Rectal smooth muscle tissue (tissue), 1 donor: ENCODE data around the gene PSRC1.

ENCODE experiments used
- H3K27ac ChIP-seq: one replicate; pipeline ENCODE4 v1.7.0; 2013; ENCODE audit warnings: low read depth, low read length, inconsistent platforms
- H3K27me3 ChIP-seq: one replicate; pipeline ENCODE4 v1.7.0; 2013; ENCODE audit warnings: low read length; ENCODE audit not compliant: control insufficient read depth, insufficient read depth
- H3K36me3 ChIP-seq: one replicate; pipeline ENCODE4 v1.7.0; 2013; ENCODE audit warnings: low read length; ENCODE audit not compliant: control insufficient read depth, insufficient read depth
- H3K4me1 ChIP-seq: one replicate; pipeline ENCODE4 v1.7.0; 2013; ENCODE audit warnings: low read length; ENCODE audit not compliant: control insufficient read depth, insufficient read depth
- H3K4me3 ChIP-seq: one replicate; pipeline ENCODE4 v1.7.0; 2013; ENCODE audit warnings: low read length
- H3K9ac ChIP-seq: one replicate; pipeline ENCODE4 v1.7.0; 2013; ENCODE audit warnings: low read length

The PSRC1 gene

DNA sequence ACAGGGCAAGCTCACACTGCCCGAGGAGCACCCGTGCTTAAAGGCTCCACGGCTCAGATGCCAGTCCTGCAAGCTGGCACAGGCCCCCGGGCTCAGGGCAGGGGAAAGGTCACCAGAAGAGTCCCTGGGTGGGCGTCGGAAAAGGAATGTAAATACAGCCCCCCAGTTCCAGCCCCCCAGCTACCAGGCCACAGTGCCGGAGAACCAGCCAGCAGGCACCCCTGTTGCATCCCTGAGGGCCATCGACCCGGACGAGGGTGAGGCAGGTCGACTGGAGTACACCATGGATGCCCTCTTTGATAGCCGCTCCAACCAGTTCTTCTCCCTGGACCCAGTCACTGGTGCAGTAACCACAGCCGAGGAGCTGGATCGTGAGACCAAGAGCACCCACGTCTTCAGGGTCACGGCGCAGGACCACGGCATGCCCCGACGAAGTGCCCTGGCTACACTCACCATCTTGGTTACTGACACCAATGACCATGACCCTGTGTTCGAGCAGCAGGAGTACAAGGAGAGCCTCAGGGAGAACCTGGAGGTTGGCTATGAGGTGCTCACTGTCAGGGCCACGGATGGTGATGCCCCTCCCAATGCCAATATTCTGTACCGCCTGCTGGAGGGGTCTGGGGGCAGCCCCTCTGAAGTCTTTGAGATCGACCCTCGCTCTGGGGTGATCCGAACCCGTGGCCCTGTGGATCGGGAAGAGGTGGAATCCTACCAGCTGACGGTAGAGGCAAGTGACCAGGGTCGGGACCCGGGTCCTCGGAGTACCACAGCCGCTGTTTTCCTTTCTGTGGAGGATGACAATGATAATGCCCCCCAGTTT is 32.3 kb downstream of the PSRC1 start:
- Histone ChIP-seq H3K27me3 (no peaks in the 10 kb centered on the region), H3K4me3 (peak overlapping the region; percentile 56), H3K4me1 (peaks cover 23% of the 10 kb centered on the region), H3K27ac (no peak overlapping the region), H3K9ac (no peak overlapping the region), H3K36me3 (no peaks in the 10 kb centered on the region)

DNA sequence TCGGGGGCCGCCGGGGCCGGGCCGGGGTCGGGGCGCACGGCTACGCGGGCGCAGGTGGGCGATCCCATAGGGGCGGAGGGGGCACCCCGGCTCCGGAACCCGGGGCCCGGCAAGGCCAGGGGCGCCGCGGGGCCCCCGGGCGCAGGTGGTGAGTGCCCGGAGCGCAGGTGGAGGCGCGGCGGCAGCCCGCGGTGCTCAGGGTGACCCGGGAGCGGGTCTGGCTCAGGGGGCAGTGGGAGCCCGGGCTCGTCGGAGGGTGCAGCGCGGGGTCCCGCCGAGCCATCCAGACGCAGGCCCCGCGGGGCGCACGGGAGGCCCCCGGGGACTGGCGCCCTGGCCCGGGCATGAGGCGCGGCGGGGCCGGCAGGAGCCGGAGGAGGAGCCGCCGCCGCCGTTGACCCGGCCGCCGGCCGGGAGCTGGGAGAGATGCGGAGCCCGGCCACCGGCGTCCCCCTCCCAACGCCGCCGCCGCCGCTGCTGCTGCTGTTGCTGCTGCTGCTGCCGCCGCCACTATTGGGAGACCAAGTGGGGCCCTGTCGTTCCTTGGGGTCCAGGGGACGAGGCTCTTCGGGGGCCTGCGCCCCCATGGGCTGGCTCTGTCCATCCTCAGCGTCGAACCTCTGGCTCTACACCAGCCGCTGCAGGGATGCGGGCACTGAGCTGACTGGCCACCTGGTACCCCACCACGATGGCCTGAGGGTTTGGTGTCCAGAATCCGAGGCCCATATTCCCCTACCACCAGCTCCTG is 33.1 kb downstream of the PSRC1 start:
- Histone ChIP-seq H3K27me3 (no peaks in the 10 kb centered on the region), H3K4me3 (peak overlapping the region; percentile 56), H3K36me3 (no peaks in the 10 kb centered on the region), H3K27ac (no peak overlapping the region), H3K4me1 (peaks cover 22% of the 10 kb centered on the region), H3K9ac (no peak overlapping the region)

DNA sequence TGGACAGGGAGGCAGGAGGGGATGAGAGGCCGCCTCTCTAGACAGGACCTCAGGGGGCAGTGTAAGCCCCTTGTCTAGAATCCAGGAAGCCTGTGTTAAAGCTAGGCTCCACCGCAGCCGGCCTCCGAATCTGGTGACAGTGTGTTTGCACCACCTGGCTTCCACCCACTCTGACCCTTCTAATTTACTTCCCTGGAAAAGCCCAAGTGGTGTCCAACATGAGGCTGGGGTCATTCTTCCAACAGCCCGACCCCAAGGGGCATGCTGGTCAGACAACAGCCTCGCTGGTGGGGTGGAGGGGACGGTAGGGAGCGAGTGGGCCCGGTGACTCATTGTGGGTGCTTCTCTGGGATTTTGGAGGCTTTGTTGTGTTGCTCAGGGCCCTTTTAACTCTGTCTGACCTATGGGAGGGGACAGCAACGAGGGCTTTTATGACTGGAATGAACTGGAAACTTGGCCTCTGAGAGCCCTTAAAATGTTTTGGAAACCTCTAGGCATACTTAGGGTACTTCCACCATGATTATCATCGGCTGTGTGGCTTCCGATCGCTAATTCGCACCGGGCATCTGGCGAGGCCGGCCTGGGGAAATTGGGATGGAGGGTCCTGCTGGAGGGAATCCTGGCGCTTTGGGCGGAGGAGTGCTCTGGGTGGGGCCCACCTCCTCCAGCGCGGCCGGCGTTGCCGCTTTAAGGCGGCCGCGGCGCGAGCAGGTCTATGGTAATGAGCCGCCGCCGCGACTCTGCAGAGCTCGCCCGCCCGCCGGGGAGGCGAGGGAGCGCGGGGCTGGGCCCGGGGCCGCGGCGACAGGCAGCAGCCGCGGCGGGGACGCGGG is 33.9 kb downstream of the PSRC1 start, which contains the start of gene CELSR2:
Gene CELSR2 (plus strand): TSS at position 743 of the 833 bp plus-strand sequence. CDS start 541 bp downstream, outside the sequence.
- H3K4me1 ChIP-seq = peaks cover 14% of the 10 kb centered on the region
- no peak within 1 kb of the TSS for H3K27ac ChIP-seq

DNA sequence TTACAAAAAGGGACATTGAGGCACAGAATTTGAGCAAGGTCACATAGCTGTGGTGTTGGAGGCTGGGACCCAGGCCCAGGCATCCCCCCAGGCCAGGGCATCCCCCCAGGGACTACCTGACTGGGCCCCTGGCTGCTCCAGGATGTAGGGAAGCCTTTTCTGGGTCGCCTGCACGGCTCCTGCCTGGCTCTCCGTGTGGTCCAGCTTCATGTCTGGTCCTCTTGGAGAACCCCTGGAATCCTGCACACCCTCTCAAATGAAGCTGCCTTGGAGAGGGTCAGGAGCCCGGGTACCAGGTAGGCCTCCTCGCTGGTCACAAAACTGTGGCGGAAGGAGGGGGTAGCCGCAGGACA is 34.5 kb downstream of the PSRC1 start:
- Histone ChIP-seq H3K27ac (no peak overlapping the region), H3K9ac (no peak overlapping the region), H3K4me3 (no peak overlapping the region), H3K36me3 (no peaks in the 10 kb centered on the region), H3K4me1 (peaks cover 9% of the 10 kb centered on the region), H3K27me3 (no peaks in the 10 kb centered on the region)

More for the DNA sequence above, 33.9 kb downstream of the PSRC1 start, which contains the start of gene CELSR2:
- H3K9ac ChIP-seq = no peak within 1 kb of the TSS
- peak within 1 kb of the TSS; percentile 56 for H3K4me3 ChIP-seq
- no peaks in the 10 kb centered on the region for H3K27me3 ChIP-seq
- no peaks in the 10 kb centered on the region for H3K36me3 ChIP-seq

DNA sequence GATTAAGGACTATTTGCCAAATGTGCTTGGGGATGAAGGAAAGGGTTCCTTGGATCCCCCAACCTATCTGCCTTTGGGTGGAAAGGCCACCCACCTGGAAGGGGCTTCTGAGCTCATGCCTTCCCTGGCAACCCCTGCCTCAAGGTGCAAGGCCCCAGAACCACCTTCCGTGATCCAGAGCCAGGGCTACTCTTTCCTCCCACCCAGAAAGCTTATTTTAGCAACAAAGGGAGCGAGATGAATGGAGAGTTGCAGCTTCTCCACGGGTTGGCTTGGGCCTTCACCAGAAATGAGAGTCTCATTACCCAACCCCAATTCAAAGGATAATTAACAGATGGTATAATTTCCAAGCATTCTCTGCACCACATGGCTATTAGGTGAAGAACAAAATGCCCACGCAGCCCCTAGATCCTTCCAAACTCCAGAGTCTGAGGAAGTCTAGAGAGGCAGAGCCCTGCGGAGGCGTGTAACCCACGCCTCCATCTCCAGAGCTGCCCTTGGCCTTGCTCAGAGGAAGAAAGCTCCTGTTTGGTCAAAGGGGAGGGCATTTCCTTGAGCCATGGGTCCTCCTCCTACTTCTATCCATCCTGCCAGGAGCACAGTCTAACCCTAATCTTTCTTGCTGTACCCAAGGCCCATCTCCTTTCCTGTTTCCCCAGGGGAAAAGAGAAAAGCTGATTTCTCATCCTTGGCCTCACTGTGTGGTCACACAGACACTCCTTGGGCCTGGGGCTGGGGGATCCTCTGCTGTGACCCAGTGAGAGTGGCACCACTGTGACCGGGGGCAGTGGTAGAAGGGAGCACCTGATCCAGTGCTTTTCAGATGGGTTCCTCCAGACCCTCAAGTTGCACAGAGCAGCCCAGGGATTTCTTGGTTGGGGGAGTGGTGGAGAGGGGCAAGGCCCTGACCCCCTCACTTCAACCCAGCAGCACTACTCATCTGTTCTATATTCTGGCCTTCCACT is 35.3 kb downstream of the PSRC1 start:
- no peaks in the 10 kb centered on the region for H3K36me3 ChIP-seq
- H3K4me3 ChIP-seq = no peak overlapping the region
- peaks cover 5% of the 10 kb centered on the region for H3K4me1 ChIP-seq
- H3K9ac ChIP-seq = no peak overlapping the region
- H3K27ac ChIP-seq = no peak overlapping the region
- H3K27me3 ChIP-seq = no peaks in the 10 kb centered on the region

DNA sequence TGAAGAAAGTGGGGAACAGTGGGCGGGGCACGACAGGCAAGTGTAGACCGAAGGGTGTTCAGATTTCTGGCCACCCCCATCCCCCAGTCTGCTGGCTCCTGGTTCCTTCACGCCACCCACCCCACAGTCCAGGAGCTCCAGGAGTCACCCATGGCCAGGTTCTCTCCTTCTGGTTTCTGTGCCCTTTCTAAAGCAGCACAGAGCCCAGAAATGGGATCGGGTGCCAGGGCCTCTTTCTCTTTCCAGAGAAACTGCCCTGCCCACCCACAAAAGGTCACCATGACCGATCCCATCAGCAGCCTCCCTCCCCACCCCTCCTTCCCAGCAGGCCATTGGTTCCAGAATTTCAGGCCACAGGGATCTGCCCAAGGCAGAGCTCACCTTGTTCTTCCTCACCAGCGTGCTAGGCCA is 36.8 kb downstream of the PSRC1 start:
- Histone ChIP-seq H3K27ac (no peak overlapping the region), H3K36me3 (no peaks in the 10 kb centered on the region), H3K9ac (no peak overlapping the region), H3K27me3 (no peaks in the 10 kb centered on the region), H3K4me3 (no peak overlapping the region), H3K4me1 (peaks cover 9% of the 10 kb centered on the region)

DNA sequence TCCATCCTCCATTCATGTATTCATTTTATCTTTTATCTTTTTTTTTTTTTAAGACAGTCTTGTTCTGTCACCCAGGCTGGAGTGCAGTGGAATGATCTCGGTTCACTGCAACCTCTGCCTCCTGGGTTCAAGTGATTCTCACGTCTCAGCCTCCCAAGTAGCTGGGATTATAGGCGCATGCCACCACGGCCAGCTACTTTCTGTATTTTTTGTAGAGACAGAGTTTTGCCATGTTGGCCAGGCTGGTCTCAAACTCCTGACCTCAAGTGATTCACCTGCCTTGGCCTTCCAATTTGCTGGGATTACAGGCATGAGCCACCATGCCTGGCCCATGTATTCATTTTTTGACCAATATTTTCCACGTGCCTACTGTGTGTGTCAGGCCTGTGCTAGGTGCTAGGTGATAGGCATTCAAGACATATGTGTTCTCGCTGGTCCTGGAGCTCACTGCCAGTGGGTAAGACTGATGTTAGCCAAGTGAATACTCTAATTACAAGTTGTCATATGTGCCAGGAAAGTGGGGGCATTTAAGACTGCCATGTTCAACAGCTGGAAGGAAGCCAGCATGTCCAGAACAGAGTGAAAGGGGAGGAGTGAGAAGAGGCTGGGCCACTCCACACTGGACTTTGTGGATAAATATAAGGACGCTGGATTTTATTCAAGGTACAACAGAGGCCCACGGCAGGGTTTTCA is 38.9 kb downstream of the PSRC1 start:
- no peak overlapping the region for H3K27ac ChIP-seq
- no peak overlapping the region for H3K9ac ChIP-seq
- H3K4me3 ChIP-seq = no peak overlapping the region
- no peaks in the 10 kb centered on the region for H3K27me3 ChIP-seq
- peaks cover 6% of the 10 kb centered on the region for H3K4me1 ChIP-seq
- H3K36me3 ChIP-seq = no peaks in the 10 kb centered on the region

DNA sequence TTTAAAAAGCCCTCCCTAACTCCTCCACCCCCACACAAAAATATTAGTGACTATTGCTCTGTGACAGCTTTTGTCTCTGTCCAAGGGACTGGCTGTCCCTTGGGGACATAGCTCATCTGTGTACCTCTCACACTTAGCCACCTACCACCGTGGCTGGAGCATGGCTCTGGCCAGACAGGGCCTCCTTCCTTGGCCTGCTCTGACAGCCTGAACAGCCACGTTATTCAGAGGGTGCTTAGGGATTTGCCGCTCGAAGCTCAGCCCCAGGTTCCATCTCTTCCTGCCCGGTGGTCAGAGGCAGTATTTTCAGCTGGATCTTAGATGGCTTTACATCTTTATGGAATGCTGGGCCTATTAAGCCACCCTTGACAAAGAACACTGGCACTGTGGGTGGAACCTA is 39.7 kb downstream of the PSRC1 start:
- Histone ChIP-seq H3K9ac (no peak overlapping the region), H3K27me3 (no peaks in the 10 kb centered on the region), H3K36me3 (no peaks in the 10 kb centered on the region), H3K4me3 (no peak overlapping the region), H3K4me1 (peaks cover 3% of the 10 kb centered on the region), H3K27ac (no peak overlapping the region)

DNA sequence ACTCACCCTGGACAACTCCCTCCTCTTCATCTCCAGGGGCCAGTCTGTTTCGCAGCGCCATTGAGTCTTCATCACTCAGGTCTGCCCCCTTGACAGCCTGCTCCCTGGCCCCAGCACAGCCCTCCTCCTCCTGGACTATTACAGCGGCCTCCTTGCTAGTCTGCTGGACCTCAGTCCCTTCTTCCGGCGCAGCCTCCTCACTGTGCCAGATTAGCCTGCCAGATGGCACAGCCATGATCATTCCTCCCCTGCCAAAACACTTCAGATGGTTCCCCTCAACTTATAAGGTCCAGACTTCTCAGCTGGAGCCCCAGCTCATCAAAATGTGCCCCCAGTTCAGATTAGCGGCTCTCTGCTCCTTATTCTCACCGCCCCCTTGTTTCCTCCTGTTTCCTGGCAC is 40.6 kb downstream of the PSRC1 start:
- H3K4me3 ChIP-seq = no peak overlapping the region
- H3K27ac ChIP-seq = no peak overlapping the region
- H3K9ac ChIP-seq = no peak overlapping the region
- no peaks in the 10 kb centered on the region for H3K27me3 ChIP-seq
- H3K36me3 ChIP-seq = peaks cover 5% of the 10 kb centered on the region
- peaks cover 3% of the 10 kb centered on the region for H3K4me1 ChIP-seq

DNA sequence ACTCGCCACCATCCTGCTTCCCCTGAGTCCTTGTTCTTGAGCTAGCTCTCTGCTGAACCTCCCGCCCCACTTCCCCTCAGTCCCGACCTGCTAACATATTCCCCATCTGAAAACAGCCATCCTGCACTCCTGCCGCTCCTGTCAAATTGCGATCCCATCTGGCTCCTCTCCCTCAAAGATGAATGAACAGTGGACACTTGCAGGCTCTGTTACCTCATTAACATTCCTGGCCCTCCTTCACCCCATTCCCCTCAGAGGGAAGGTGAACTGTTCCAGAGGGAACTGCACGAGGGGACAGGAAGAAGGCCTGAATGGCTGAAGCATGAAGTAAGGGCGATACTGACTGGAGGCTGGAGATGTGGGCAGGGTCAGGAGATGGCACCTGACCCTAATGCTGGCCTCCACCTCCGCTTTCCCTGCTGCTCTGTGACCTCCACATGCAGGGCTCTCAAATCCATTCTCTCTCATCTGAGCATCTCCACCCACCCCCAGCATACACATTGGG is 41.1 kb downstream of the PSRC1 start:
- no peak overlapping the region for H3K27ac ChIP-seq
- no peak overlapping the region for H3K9ac ChIP-seq
- H3K4me1 ChIP-seq = peaks cover 3% of the 10 kb centered on the region
- H3K27me3 ChIP-seq = no peaks in the 10 kb centered on the region
- H3K4me3 ChIP-seq = no peak overlapping the region
- H3K36me3 ChIP-seq = peaks cover 10% of the 10 kb centered on the region

DNA sequence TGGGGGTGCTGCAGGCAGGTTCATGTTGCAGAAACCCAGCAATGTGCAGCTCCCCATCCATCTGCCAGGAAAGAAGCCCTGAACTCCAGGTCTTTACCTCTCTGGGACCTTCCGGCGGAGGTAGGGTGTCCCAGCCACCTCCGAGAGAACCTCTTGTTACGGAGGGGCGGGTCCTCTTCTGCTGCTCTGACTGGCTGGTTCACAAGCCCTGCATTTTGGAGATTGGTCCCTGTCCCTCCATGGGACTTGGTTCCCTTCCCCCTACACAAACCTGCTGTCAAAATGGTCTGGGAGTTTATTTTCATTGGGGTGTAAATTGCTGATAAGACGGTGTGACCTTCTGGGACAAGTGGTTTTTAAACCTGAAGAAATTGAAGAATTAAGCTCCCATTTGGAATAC is 41.6 kb downstream of the PSRC1 start:
- Histone ChIP-seq H3K4me1 (peaks cover 3% of the 10 kb centered on the region), H3K27me3 (no peaks in the 10 kb centered on the region), H3K36me3 (peaks cover 14% of the 10 kb centered on the region), H3K4me3 (no peak overlapping the region), H3K9ac (no peak overlapping the region), H3K27ac (no peak overlapping the region)
